ENCODE data around the gene ZNF280A.
"Not testable (repeated sequence)": the region's sequence is repeated elsewhere in the genome, so short reads cannot be mapped to it uniquely, and the experiment has no call there.

DNA sequence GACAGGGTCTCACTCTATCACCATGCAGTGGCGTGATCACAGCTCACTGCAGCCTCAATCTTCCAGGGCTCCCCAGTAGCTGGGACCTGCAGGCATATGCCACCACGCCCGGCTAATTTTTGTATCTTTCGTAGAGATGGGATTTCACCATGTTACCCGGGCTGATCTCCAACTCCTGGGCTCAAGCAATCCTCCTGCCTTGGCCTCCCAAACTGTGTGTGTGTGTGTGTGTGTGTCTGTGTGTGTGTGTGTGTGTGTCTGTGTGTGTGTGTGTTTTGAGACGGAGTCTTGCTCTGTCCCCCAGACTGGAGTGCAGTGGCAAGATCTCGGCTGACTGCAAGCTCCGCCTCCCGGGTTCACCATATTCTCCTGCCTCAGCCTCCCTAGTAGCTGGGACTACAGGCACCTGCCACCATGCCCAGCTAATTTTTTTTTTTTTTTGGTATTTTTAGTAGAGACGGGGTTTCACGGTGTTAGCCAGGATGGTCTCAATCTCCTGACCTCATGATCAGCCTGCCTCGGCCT, 12.5 kb upstream of the ZNF280A start:
- TF ChIP-seq, protein P1, sequence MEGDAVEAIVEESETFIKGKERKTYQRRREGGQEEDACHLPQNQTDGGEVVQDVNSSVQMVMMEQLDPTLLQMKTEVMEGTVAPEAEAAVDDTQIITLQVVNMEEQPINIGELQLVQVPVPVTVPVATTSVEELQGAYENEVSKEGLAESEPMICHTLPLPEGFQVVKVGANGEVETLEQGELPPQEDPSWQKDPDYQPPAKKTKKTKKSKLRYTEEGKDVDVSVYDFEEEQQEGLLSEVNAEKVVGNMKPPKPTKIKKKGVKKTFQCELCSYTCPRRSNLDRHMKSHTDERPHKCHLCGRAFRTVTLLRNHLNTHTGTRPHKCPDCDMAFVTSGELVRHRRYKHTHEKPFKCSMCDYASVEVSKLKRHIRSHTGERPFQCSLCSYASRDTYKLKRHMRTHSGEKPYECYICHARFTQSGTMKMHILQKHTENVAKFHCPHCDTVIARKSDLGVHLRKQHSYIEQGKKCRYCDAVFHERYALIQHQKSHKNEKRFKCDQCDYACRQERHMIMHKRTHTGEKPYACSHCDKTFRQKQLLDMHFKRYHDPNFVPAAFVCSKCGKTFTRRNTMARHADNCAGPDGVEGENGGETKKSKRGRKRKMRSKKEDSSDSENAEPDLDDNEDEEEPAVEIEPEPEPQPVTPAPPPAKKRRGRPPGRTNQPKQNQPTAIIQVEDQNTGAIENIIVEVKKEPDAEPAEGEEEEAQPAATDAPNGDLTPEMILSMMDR (IDR thresholded peaks at IDR 0.05; ENCODE audit: poor library complexity), result not testable (repeated sequence)
- TF ChIP-seq EZH2phosphoT487 (IDR thresholded peaks at IDR 0.05; ENCODE audit: low read depth, severe bottlenecking, unreplicated experiment), result not testable (repeated sequence)

All from hepatocyte (in vitro differentiated cells).